Fibroblast of skin of right quadriceps (primary cell): ENCODE results near the gene MCTP1.

Experiments used
- DNase-seq: peaks from one replicate; pipeline ENCODE4 v3.0.0-alpha.2; 2013

The MCTP1 gene

DNA sequence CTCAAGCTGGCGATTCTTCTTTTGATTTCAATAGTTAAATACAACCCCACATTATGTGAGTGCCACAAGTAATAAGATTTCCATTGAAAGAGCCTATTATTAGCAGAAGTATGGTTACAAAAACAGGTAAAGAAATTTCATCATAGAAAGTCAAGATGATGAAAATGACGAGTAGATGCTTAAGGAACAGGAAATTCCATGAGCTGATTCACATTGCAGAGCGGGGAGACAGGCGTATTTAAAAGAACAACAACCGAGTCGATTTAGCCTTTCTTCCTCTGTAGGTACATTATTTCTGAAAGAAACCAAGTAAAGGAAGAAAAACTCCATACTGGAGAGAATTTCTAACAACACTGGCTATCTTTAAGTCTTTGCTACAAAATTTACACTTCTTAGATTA lies 356.0 kb downstream of the MCTP1 start:
- DNase-seq, result peak; percentile 9

DNA sequence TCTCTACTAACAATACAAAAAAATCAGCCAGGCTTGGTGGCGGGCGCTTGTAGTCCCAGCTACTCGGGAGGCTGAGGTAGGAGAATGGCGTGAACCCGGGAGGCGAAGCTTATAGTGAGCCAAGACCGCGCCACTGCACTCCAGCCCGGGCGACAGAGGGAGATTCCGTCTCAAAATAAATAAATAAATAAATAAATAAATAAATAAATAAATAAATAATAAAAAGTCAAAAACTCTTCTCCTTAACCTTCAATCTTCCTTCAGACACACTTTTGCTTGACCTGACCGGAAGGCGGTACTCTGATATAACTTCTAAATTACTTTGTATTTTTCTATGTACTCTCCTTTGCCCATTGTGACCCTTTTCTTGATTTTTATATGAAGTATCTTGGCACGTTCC lies 364.3 kb downstream of the MCTP1 start:
- DNase-seq, result no peak

DNA sequence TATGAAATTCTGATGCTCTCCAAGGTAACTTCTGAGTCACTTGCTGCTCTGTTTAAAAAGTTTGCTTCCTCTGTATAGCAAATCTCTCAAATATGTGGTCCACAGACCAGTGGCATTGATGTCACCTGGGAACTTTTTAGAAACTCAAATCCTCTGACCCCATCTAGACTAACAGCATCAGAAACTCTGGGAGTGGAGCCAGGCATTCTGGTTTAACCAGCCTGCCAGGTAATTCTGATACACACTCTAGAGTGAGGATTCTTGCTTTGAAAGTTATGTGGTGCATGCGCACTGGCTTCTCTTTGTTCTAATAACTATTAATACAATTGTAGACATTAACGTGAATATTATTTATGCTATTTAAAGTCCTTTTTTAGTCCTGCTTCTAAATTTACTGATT lies 368.3 kb downstream of the MCTP1 start:
- no peak for DNase-seq

DNA sequence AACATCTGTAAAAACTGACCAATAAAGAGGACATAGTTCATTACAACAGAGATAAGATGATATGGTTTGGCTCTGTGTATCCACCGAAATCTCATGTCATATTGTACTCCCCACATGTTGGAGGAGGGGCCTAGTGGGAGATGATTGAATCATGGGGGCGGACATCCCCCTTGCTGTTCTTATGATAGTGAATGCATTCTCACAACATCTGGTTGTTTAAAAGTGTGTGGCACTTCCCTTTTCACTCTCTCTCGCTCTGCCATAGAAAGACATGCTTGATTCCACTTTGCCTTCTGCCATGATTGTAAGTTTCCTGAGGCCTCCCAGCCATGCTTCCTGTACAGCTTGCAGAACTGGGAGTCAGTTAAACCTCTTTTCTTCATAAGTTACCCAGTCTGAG lies 373.6 kb downstream of the MCTP1 start:
- DNase-seq, result no peak

DNA sequence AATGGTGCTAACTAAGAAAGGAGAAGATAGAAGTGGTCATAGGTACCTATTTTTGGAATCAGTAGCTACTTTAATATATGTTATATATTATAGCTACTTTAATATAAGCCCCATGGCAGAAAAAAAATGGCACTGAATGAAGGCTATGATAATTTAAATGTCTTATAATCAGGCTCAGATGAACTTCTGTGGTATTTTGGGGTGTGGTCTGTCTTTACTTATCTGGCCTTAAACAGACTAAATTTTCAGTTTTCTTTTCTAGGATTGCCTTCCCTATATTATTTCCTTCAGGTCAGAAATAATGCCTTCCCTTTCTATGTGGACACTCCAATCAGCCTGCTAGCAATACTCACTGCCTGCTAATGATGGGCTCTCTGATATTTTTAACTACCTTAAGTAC lies 374.2 kb downstream of the MCTP1 start:
- DNase-seq, result no peak

DNA sequence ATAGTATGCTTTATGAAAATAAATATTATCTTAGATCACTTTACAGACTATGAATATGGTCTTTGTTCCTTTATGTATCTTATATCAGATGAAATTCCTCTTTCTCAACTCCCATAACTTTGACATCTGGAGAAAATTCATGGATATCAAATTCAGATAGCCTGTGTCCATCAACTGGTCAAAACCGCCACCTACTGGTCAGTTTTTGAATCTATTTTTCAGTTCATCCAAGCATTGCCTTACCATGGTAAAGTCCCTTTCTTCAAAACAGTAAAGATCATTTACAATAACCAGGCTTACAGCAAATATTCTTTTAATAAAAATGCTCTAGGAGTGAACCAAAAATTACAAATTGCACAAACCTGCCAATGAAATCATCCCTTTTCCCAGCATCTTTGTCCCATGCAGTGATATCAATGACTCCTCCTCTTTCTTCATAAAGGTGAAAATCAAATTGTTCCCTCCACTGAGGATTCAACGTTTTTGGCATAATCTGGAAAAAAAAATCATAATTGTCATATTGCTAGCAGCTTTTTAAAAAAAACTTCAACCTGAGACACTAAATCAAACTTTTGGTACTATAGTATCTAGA lies 375.9 kb downstream of the MCTP1 start:
- DNase-seq, result peak; percentile 37

DNA sequence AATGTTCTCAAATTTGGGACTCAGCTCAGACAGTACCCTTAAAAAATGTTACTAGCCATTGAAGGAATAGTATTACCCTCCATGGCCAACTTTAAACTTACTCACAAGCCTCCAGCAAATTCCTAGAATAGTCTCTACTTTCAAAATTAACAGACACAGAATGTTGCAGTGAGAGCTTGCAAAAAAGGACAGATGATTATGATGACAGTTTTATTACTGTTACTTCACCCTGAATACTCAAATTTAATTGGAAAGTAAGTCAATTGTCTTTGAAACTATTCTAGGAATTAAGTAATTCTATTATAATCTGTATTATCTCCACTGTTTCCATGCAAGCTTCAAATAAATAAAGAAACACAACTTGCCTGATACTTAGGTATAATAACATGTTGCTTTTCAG lies 378.1 kb downstream of the MCTP1 start:
- DNase-seq, result peak; percentile 20

DNA sequence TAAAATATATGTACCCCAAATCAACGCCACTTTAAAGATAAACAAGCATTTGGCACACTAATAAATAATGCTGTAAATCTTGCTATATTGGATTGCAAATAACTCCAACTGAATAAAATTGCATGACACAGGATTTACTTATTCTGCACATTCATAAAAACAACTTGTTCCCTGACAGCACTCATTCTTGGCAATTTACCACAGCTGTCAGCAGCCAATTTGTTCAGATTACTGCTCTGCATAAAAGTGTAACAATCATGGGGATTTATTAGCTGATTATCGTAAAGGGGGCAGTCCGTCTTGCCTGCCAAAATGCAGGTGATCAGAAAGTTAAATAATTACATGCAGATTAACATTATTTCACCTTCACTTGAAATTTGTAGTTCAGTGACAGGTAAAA lies 381.2 kb downstream of the MCTP1 start:
- DNase-seq, result peak; percentile 36

DNA sequence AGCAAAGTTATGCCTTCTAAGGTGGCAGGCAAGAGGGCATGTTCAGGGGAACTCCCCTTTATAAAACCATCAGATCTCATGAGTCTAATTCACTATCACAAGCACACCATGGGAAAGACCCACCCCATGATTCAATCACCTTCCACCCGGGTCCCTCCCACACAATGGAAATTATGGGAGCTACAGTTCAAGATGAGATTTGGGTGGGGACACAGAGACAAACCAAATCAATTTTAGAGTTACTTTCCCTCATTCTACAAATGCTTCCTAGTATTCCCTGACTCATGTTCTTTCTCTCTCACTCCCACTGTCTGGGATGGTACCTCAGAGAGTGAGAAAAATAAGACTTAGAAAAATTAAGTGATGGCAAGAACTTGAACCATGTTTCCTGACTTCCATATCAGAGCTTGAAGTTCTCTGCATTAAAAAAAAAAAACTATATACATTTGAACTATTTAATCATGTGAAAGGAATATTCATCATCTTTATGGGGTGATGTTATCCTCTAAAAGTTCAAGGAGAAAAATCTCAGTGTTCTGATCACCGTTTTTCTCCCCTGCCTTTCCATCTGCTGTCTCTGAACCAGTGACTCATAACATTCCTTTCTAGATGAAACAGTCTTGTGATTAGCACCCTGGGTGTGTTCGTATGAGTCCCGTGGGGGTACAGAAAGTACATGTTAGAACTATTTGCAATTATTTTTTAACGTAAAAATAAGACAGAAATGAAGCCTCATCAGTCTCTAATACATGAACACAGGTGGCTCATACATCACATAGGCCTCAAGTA lies 383.5 kb downstream of the MCTP1 start:
- DNase-seq, result peak; percentile 64

DNA sequence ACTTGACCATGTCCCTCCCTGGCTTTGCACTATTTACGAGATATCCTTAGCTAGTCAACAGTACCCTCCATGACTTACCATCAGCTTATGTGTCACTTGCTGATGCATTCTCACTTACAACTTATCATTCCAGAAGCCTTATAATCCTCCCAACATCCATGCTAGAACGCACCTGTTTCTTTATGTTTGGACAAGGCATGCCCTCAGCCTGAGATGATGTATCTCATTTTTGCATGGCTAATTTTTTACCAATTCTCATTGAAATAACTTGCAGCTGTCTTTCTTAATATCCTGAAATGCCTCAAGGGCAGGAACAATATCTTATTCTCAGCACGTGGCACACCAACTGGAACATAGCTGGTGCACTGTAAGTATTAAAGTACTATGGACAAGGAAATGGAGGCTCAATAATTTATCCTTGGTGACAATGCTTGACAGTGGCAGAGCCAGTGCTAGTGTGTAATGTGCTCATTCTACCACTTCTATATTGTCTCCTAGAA lies 384.8 kb downstream of the MCTP1 start:
- DNase-seq, result no peak

DNA sequence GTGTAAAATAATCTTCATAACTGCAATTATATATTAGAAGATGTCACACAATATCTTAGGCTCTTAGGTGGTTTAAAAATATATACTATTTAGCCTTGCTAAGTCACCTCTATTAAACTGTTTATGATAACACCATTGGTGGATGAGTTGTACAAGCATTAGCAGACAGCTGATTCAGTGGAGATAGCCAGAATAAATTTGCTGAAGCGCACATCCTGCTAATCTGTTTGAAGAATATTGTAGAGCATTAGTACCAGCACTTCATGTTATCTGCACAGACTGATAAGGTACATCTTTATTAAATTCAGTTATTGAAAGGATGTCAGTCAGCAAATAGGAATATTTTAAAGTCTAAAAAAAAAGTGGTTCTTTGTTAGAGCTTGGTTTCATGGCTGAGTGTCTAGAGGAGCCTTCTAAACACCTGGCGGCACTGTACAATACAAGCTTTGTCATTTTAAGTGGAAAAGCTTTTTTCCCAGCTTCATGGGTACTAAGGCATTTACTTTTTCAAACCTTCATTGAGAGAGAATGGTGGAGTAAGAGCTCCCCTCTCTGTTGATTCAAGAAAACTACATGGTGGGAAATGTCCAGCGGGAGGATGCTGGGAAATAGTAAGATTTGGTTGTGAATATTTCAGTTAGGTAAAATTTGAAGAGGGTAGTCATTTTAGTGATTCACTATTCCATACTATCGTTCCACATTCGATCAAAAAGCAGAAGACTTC lies 391.3 kb downstream of the MCTP1 start:
- no peak for DNase-seq

DNA sequence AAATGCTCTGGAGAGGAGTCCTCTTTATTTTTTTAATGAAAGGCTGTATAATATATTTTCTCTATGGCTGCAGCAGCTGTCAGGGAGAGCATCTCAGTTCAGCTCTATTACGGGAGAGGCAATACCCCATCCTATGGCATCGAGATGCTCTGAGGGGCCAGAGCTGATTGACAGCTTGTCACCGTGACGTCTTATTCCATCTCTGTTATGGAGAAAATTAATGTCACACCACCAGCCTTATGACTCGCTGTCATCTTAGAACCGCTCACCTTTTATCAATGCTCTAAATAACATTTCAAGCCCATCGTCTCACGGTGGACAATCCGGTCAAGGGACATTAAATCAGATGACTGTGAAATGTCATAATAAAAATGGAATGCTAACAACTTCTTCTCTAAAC lies 392.9 kb downstream of the MCTP1 start:
- no peak for DNase-seq

DNA sequence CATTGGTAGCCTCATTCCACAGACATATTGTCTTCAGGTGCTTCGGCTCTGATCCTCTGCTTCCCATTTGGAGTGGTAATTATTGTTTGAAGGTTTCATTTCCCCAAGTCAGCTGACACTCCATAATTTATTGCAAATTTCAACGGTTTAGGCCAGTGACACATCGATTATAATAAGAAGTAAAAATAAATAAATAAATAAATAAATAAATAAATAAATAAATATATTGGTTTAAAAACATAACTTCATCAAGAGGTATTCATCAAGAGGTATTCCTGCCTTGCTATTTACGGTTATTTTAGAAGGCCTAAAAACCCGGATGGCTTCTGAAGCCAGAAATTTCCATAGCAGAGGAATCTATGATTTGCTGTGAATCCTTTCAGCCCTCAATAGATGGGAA lies 393.3 kb downstream of the MCTP1 start:
- no peak for DNase-seq

DNA sequence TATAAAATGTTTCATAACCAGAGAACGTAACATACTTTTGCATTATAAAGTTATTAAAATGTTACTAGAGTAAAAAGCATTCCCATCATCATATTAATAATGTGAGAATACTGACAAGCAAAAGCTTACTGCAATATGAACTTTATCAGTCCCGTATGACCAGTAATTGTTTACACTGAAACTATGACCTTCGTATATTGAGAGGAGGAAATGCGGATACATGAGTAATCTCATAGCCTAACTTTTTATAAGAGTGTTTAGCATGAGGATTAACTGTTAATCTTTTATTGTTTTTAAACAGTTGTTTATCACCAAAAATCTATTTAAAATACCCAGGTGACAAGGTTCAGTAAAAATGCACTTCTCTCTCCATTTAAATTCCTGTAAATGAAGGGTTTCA lies 394.0 kb downstream of the MCTP1 start:
- no peak for DNase-seq

DNA sequence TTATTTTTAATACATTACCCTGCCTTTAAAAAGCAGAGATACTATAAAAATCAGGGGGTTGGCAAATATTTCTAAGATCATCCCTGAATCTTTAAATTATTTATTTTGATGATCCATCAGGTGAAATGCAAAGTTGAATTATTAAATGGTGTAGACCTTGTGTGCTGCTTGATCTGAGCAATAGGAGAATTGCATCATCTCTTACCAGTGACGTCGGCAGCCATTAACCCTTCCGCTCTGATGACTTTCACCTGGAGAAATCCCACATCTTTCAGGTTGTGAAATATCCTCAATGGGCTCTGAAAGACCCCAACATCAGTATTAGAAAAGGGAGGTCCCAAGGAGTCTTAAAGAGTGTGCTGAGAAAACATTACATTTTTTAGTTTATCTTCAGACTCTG lies 396.2 kb downstream of the MCTP1 start:
- no peak for DNase-seq

DNA sequence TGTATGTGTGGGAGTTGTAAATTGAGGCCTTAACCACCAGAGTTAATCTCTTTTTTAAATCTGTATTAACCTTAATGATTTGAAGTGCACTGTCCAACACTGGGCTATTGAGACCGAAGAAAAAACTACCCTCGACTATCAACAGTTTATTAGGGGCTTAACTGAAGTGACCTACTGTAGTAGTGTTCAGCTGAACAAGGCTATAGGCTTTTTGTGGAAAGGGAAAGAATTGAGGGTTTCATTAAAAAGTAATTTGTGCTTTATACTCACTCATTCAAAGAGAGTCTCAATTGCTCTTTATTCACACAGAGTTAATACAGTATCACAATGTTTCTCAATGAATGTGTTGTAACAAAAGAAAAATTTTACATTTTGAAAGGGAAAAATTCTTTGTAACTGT lies 399.0 kb downstream of the MCTP1 start:
- no peak for DNase-seq

DNA sequence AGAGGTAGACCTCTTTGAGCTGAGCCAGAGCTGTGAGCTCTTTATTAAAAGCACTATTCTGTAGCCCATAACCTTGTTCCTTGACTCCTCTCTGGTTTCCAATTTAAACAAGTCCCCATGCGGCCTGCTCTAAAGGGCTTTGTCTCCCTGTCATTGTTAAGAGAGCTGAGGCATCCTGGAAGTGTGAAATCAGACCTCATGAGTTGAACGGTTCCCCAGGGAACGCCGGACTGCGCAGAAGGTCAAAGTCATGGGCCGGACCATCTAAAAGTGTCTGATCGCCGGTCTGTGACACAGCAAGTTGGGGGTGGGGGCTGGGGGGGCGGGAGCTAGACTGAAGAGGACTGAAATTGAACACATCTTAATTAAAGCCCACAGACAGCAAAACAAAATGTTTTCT lies 400.6 kb downstream of the MCTP1 start:
- no peak for DNase-seq

DNA sequence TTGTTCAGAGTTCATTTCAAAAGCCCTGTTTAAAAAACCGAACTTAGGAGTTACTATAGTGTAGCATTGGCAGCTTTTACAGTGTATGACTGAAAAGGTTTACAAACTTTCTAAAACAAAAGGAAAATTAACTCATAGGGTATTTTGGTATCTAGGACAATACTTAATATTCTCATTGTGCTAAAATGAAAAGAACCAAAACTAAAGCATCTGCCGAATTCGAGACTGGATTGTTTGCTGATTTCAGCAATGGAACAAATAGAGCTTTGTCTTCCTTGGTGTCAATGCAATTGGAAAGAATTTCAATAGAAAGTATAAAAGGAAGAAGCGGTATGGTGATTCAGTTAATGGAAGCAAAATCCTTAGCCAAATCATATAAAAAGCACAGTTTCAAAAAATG lies 412.4 kb downstream of the MCTP1 start:
- DNase-seq, result no peak

DNA sequence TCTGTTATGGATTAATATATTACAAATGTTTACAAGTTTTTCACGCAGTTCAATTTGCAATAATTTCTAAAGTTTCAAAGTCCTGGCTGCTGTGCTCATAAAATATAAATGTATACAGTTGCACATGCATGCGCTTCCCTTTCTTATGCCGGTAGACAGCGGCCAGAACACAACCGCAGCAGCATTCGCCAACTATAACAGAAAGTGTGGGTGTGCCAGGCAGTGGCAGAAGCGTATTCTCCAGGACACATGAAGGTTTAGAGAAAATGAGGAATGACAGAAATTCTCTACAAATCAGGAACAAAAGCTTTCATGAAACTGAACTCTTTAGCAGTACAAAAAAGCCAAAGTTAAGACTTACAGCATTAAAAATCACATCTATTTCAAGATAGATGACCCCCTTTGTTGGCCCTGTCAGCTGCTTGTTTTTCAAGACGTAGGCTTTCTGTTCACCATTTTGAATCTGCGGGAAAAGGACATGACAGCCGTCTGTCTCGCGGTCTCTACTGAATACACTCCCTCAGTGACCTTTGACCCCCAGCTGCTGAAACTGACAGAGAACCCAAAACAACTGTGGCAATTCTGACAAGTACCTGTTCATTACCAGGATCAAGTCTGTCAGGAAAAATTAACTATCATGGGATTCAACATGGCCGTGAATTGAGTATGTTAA lies 414.2 kb downstream of the MCTP1 start:
- DNase-seq, result no peak

DNA sequence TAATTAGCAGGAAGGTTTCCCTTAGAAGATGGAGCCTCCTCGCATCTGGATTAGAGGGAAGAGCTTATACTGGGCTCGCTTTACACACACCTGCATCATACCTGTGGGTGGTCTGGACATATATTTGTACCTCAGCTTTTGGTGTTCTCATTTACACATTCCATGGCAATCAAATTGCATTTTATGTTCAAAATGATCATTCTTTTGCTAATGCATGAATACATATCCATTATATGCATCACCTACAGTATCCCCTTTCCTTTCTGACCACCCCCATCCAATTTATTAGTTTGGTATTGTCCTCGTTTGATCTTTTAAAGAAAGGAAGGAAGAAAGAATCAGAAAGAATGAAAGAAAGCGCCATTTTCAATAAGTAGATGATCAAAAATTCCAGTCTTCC lies 415.0 kb downstream of the MCTP1 start:
- no peak for DNase-seq

DNA sequence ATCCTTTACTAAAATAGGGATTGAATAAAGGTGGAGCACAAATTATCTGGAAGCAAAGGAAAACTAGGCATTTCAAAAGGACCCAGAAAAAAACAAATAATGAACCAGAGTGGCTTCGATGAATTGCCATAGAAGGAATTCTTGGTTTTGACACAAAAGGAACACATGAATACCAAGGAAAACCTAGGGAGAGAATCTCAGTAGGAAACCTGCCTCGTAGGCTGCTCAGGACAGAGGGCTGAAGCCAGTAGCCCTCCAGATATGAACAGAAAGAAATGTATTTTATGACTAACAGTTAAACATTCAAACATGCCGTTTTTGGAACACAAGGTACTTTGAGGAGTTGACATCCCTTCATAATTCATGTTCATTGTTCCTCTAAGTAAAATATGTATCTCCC lies 420.9 kb downstream of the MCTP1 start:
- no peak for DNase-seq

DNA sequence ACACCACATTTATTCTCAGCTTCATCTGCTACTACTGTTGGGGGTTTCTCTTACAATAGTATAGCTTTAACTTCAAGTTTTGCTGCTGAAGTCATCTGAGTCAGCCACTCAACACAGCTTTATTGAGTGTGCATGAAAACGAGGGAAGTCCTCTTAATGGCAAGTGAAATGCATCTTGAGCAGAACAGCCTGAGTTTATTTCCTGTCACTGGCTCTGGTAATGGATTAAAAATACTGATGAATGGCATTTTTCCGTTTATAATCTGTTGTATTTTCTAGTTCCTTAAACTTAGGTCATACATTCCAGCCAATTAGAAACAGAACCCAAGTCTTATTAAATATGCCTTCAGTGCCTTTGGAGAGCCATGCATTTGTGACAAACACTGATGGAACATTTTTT lies 427.8 kb downstream of the MCTP1 start:
- DNase-seq, result no peak

DNA sequence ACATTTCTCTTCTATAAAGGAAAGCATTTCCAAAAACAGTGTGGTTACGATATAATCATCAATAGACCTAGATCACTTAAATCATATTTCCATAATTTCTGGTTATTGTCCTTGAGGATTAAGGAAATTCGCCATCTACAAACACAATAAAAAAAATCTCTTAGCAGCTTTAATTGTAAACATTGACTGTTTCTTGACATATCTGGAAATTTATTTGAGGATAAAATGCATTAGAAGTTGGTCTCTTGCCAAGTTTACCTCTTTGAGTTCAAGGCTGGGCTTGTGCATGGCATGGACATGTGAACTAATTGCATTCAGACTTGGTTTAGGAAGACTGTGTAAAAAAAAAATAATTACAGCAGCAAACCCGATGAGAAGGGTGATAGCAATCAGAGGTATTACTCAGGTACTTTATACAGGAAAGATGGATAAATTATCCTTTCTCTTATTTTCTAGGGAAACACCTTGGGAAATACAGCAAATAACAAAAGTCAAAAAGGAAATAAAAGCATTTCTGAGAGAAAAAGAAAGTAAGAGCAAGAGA lies 428.6 kb downstream of the MCTP1 start:
- DNase-seq, result no peak
